HepG2 (cell line): ENCODE results near the gene E2F1. TPM values are rescaled to one million over a fixed set of nuclear protein-coding genes. Genes with fewer than 3 reads are reported as not detected.

Source experiments
- ARID5B ChIP-seq: IDR thresholded peaks from 2 replicates; pipeline ENCODE4 v1.4.0; 2020; ENCODE audit warnings: mild to moderate bottlenecking, missing genetic modification reagents
- HMG20B ChIP-seq: conservative IDR thresholded peaks from 2 replicates; pipeline ENCODE4 v1.6.1; 2016; ENCODE audit warnings: missing genetic modification reagents, missing compliant biosample characterization
- IRF1 ChIP-seq: sonication (generic); formaldehyde crosslinking; IDR thresholded peaks from 2 replicates; pipeline ENCODE4 v1.4.0; 2020; ENCODE audit warnings: low read depth, mild to moderate bottlenecking, missing genetic modification reagents
- NRL ChIP-seq: sonication (generic); formaldehyde crosslinking; IDR thresholded peaks from 2 replicates; pipeline ENCODE4 v1.5.0; 2020; ENCODE audit warnings: missing genetic modification reagents, mild to moderate bottlenecking, moderate library complexity, borderline replicate concordance
- SMARCE1 ChIP-seq: fragments of 450-650 bp; IDR thresholded peaks from 2 replicates; pipeline ENCODE4 v1.6.1; 2017; ENCODE audit warnings: borderline replicate concordance
- TRIM22 ChIP-seq: fragments of 450-650 bp; IDR thresholded peaks from 2 replicates; pipeline ENCODE4 v1.6.1; 2017
- ZBTB10 ChIP-seq: sonication (generic); formaldehyde crosslinking; IDR thresholded peaks from 2 replicates; pipeline ENCODE4 v1.4.0; 2020; ENCODE audit warnings: missing genetic modification reagents, borderline replicate concordance
- ZBTB4 ChIP-seq: sonication (generic); formaldehyde crosslinking; IDR thresholded peaks from 2 replicates; pipeline ENCODE4 v1.4.0; 2020; ENCODE audit warnings: missing genetic modification reagents, mild to moderate bottlenecking, borderline replicate concordance
- ZC3H4 ChIP-seq: sonication (generic); formaldehyde crosslinking; IDR thresholded peaks from 2 replicates; pipeline ENCODE4 v1.4.0; 2020; ENCODE audit warnings: missing genetic modification reagents, borderline replicate concordance
- ZNF253 ChIP-seq: sonication (generic); formaldehyde crosslinking; IDR thresholded peaks from 2 replicates; pipeline ENCODE4 v1.8.0; 2022; ENCODE audit warnings: mild to moderate bottlenecking, missing genetic modification reagents, borderline replicate concordance
- ZNF292 ChIP-seq: sonication (generic); formaldehyde crosslinking; IDR thresholded peaks from 2 replicates; pipeline ENCODE4 v1.8.1; 2022; ENCODE audit warnings: mild to moderate bottlenecking, low read depth, missing genetic modification reagents, borderline replicate concordance
- ZNF574 ChIP-seq: sonication (generic); formaldehyde crosslinking; IDR thresholded peaks from 2 replicates; pipeline ENCODE4 v1.4.0; 2020; ENCODE audit warnings: missing genetic modification reagents
- polyA plus RNA-seq, 8 experiments: library from polyadenylated mRNA; depleted of rRNA in 3 of 8; stranded (reverse) in 7 of 8; unstranded in 1 of 8; fragments of >200 nt; fragmentation: Illumina TruSeq in 4 of 8; extraction: Trizol in 4 of 8; gene quantifications; 2 replicates each; pipeline versions ENCODE4 v1.2.1 to v1.2.3, GENCODE V29; 2011 to 2016; ENCODE audit warnings: low read depth in 4 of 8, missing spikeins in 1 of 8, mixed read lengths in 1 of 8; ENCODE audit not compliant: insufficient read depth in 1 of 8
- total RNA-seq, 5 experiments: library from RNA; depleted of rRNA; stranded (reverse); fragments of >200 nt; fragmentation: Illumina TruSeq; extraction: Trizol; gene quantifications; 2 replicates each; pipeline ENCODE4 v1.2.3, GENCODE V29; 2016; ENCODE audit warnings: low read depth in 1 of 5

Gene E2F1
- total and polyA plus RNA-seq, 2 of the 13 experiments (the other 11 are each of a cell fraction or from before 2014, with no cell fraction given), result 25.5 to 39.4 TPM

- TF ChIP-seq ARID5B (CRISPR knock-in tag) (peak; percentile 40; the same call in 1 of the 2 replicates), NRL (CRISPR knock-in tag) (peak; percentile 89; the same call in 1 of the 2 replicates), IRF1 (CRISPR knock-in tag) (no peak), ZNF574 (CRISPR knock-in tag) (peak; percentile 55), ZBTB4 (peak; percentile 16; the same call in 1 of the 2 replicates), ZNF253 (0 out of 2 replicates have a peak, but pooled peaks have one; percentile 13), TRIM22 (no peak), SMARCE1 (no peak), ZNF292 (CRISPR knock-in tag) (no peak), ZBTB10 (CRISPR knock-in tag) (no peak), HMG20B (CRISPR knock-in tag) (peak; percentile 39; the same call in 1 of the 2 replicates), ZC3H4 (CRISPR knock-in tag) (no peak)
These were observed 32.8 kb downstream of the E2F1 start (continued) for GRCh38 chr20:33653218-33653899.
